ENCODE data around the gene TTLL4. TPM values are rescaled to one million over a fixed set of nuclear protein-coding genes. Genes with fewer than 3 reads are reported as not detected.
A peak's percentile ranks its signal among the peaks of the same experiment; 100 is the strongest.

The TTLL4 gene
- total RNA-seq, 2 donors from 2014 or later = 30.9 to 34.4 TPM

GRCh38 chr2:218721934-218722333 is 11.3 kb downstream of the TTLL4 start:
- no peaks in the 10 kb centered on the region for H3K27me3 Mint-ChIP-seq (ENCODE audit: low read depth)
- peaks cover 24% of the 10 kb centered on the region for H3K4me1 Mint-ChIP-seq (ENCODE audit: low read depth)
- no peak overlapping the region for H3K4me3 Mint-ChIP-seq
- ATAC-seq (replicated peaks in 1 of 2) (no peak), DNase-seq (no peak)
- H3K9me3 Mint-ChIP-seq = peaks cover 0 to 2% of the 10 kb centered on the region in 2 donors
- no peak overlapping the region for H3K27ac Mint-ChIP-seq
- peaks cover 5 to 19% of the 10 kb centered on the region in 2 donors for H3K36me3 Mint-ChIP-seq (ENCODE audit: insufficient read depth in 2 of 2)

- H3K4me3 Mint-ChIP-seq = no peak overlapping the region
- no peak for DNase-seq
- peaks cover 21% of the 10 kb centered on the region for H3K4me1 Mint-ChIP-seq (ENCODE audit: low read depth)
- peak overlapping the region; percentile 17 for H3K27ac Mint-ChIP-seq
- H3K36me3 Mint-ChIP-seq (ENCODE audit: insufficient read depth in 2 of 2) = peaks cover 7 to 23% of the 10 kb centered on the region in 2 donors
- peaks cover 0 to 2% of the 10 kb centered on the region in 2 donors for H3K9me3 Mint-ChIP-seq
- H3K27me3 Mint-ChIP-seq (ENCODE audit: low read depth) = no peaks in the 10 kb centered on the region
- no peak for ATAC-seq (replicated peaks in 1 of 2)
These were observed 11.8 kb downstream of the TTLL4 start for GRCh38 chr2:218722419-218722818.

- Mint-ChIP-seq H3K9me3 (peaks cover 2 to 4% of the 10 kb centered on the region in 2 donors), H3K27me3 (ENCODE audit: low read depth) (no peaks in the 10 kb centered on the region), H3K4me1 (ENCODE audit: low read depth) (peaks cover 19% of the 10 kb centered on the region), H3K4me3 (no peak overlapping the region), H3K36me3 (ENCODE audit: insufficient read depth in 2 of 2) (peaks cover 10 to 26% of the 10 kb centered on the region in 2 donors), H3K27ac (no peak overlapping the region)
- DNase-seq = no peak
- ATAC-seq (replicated peaks in 1 of 2) = no peak
These were observed 12.5 kb downstream of the TTLL4 start for GRCh38 chr2:218722876-218723785.

- Mint-ChIP-seq H3K27ac (no peak overlapping the region), H3K36me3 (ENCODE audit: insufficient read depth in 2 of 2) (peaks cover 13 to 29% of the 10 kb centered on the region in 2 donors), H3K27me3 (ENCODE audit: low read depth) (no peaks in the 10 kb centered on the region), H3K4me3 (no peak overlapping the region), H3K9me3 (peaks cover 2 to 4% of the 10 kb centered on the region in 2 donors), H3K4me1 (ENCODE audit: low read depth) (peaks cover 12% of the 10 kb centered on the region)
- ATAC-seq (replicated peaks in 1 of 2) (no peak), DNase-seq (no peak)
These were observed 15.5 kb downstream of the TTLL4 start for GRCh38 chr2:218726004-218726574.

GRCh38 chr2:218727502-218728165 is 17.0 kb downstream of the TTLL4 start:
- Mint-ChIP-seq H3K27ac (no peak overlapping the region), H3K36me3 (ENCODE audit: insufficient read depth in 2 of 2) (peaks cover 13 to 29% of the 10 kb centered on the region in 2 donors), H3K4me3 (no peak overlapping the region), H3K4me1 (ENCODE audit: low read depth) (peaks cover 21% of the 10 kb centered on the region), H3K27me3 (ENCODE audit: low read depth) (no peaks in the 10 kb centered on the region), H3K9me3 (peaks cover 2 to 4% of the 10 kb centered on the region in 2 donors)
- peak in 1 of 2 donors; percentile 12 for DNase-seq
- ATAC-seq (replicated peaks in 1 of 2) = no peak

- Mint-ChIP-seq H3K9me3 (peaks cover 2 to 7% of the 10 kb centered on the region in 2 donors), H3K36me3 (ENCODE audit: insufficient read depth in 2 of 2) (peaks cover 18 to 37% of the 10 kb centered on the region in 2 donors), H3K27ac (no peak overlapping the region), H3K4me1 (ENCODE audit: low read depth) (peaks cover 31% of the 10 kb centered on the region), H3K27me3 (ENCODE audit: low read depth) (no peaks in the 10 kb centered on the region), H3K4me3 (no peak overlapping the region)
- DNase-seq (no peak), ATAC-seq (replicated peaks in 1 of 2) (no peak)
These were observed 19.0 kb downstream of the TTLL4 start for GRCh38 chr2:218729640-218730039.

- ATAC-seq (replicated peaks in 1 of 2) = no peak
- H3K36me3 Mint-ChIP-seq (ENCODE audit: insufficient read depth in 2 of 2) = peaks cover 14 to 19% of the 10 kb centered on the region in 2 donors
- H3K4me3 Mint-ChIP-seq = no peak overlapping the region
- peaks cover 31% of the 10 kb centered on the region for H3K4me1 Mint-ChIP-seq (ENCODE audit: low read depth)
- H3K27me3 Mint-ChIP-seq (ENCODE audit: low read depth) = no peaks in the 10 kb centered on the region
- H3K9me3 Mint-ChIP-seq = peaks cover 2 to 7% of the 10 kb centered on the region in 2 donors
- DNase-seq = no peak
- no peak overlapping the region for H3K27ac Mint-ChIP-seq
These were observed 21.6 kb downstream of the TTLL4 start for GRCh38 chr2:218732052-218732760.

GRCh38 chr2:218732761-218733158 is 22.1 kb downstream of the TTLL4 start:
- peaks cover 12 to 17% of the 10 kb centered on the region in 2 donors for H3K36me3 Mint-ChIP-seq (ENCODE audit: insufficient read depth in 2 of 2)
- DNase-seq (no peak), ATAC-seq (replicated peaks in 1 of 2) (peak in 1 of 2 donors; percentile 51)
- H3K9me3 Mint-ChIP-seq = peaks cover 1 to 6% of the 10 kb centered on the region in 2 donors
- no peaks in the 10 kb centered on the region for H3K27me3 Mint-ChIP-seq (ENCODE audit: low read depth)
- H3K27ac Mint-ChIP-seq = peak overlapping the region; percentile 83
- H3K4me3 Mint-ChIP-seq = peak overlapping the region in 1 of 2 donors; percentile 30
- peaks cover 31% of the 10 kb centered on the region for H3K4me1 Mint-ChIP-seq (ENCODE audit: low read depth)

GRCh38 chr2:218733171-218734021 is 22.8 kb downstream of the TTLL4 start:
- Mint-ChIP-seq H3K27ac (peak overlapping the region; percentile 83), H3K27me3 (ENCODE audit: low read depth) (no peaks in the 10 kb centered on the region), H3K4me3 (peak overlapping the region; percentile 1 to 30), H3K9me3 (peaks cover 0 to 5% of the 10 kb centered on the region in 2 donors), H3K4me1 (ENCODE audit: low read depth) (peaks cover 31% of the 10 kb centered on the region), H3K36me3 (ENCODE audit: insufficient read depth in 2 of 2) (peaks cover 14 to 20% of the 10 kb centered on the region in 2 donors)
- peak; percentile 21 to 49 for DNase-seq
- peak; percentile 91 to 94 for ATAC-seq (replicated peaks in 1 of 2)

- Mint-ChIP-seq H3K27ac (peak overlapping the region; percentile 83), H3K4me1 (ENCODE audit: low read depth) (peaks cover 31% of the 10 kb centered on the region), H3K4me3 (peak overlapping the region in 1 of 2 donors; percentile 30), H3K27me3 (ENCODE audit: low read depth) (no peaks in the 10 kb centered on the region), H3K9me3 (peaks cover 0 to 5% of the 10 kb centered on the region in 2 donors), H3K36me3 (ENCODE audit: insufficient read depth in 2 of 2) (peaks cover 12 to 17% of the 10 kb centered on the region in 2 donors)
- ATAC-seq (replicated peaks in 1 of 2) = no peak
- DNase-seq = no peak
These were observed 23.7 kb downstream of the TTLL4 start for GRCh38 chr2:218734190-218734975.

GRCh38 chr2:218736531-218736930 is 25.9 kb downstream of the TTLL4 start:
- no peak overlapping the region for H3K4me3 Mint-ChIP-seq
- H3K4me1 Mint-ChIP-seq (ENCODE audit: low read depth) = peaks cover 29% of the 10 kb centered on the region
- DNase-seq (no peak), ATAC-seq (replicated peaks in 1 of 2) (no peak)
- no peak overlapping the region for H3K27ac Mint-ChIP-seq
- no peaks in the 10 kb centered on the region for H3K27me3 Mint-ChIP-seq (ENCODE audit: low read depth)
- peaks cover 0 to 5% of the 10 kb centered on the region in 2 donors for H3K9me3 Mint-ChIP-seq
- H3K36me3 Mint-ChIP-seq (ENCODE audit: insufficient read depth in 2 of 2) = peaks cover 14% of the 10 kb centered on the region in 2 donors
